ENCODE measurements around the gene PITRM1. TPM values are rescaled to one million over a fixed set of nuclear protein-coding genes. Genes with fewer than 3 reads are reported as not detected.

The PITRM1 gene
- total RNA-seq, 4 donors from 2014 or later = 78.6 to 102 (median 87.0) TPM

- Histone ChIP-seq H3K27me3 (no peaks in the 10 kb centered on the region), H3K36me3 (peaks cover 0 to 89% of the 10 kb centered on the region in 2 donors), H3K4me1 (peaks cover 0 to 19% (median 0%) of the 10 kb centered on the region in 3 donors), H3K27ac (peak overlapping the region in 3 of 4 donors; percentile 65 to 73 (median 70)), H3K4me3 (no peak overlapping the region), H3K9me3 (no peaks in the 10 kb centered on the region)
- peak; percentile 39 for ATAC-seq
- WGBS, 2 donors (ENCODE audit: low coverage in 1 of 2) = 13 to 25% methylated on average over 9 to 12 of the region's 20 CpGs
- TF ChIP-seq CTCF (IDR thresholded peaks at IDR 0.05) (no peak), POLR2A (IDR thresholded peaks at IDR 0.05) (no peak), POLR2AphosphoS5 (IDR thresholded peaks at IDR 0.05) (peak; percentile 64), EP300 (IDR thresholded peaks at IDR 0.05) (no peak)
These were observed 56.0 kb downstream of the PITRM1 start for GRCh38 chr10:3116508-3117100.

GRCh38 chr10:3115685-3116084, 56.9 kb downstream of the PITRM1 start:
- WGBS, 2 donors (ENCODE audit: low coverage in 1 of 2) = 79 to 93% methylated on average over 5 of the region's 8 CpGs
- H3K27ac ChIP-seq = peak overlapping the region in 3 of 4 donors; percentile 11 to 73 (median 65)
- no peaks in the 10 kb centered on the region for H3K9me3 ChIP-seq
- H3K36me3 ChIP-seq = peaks cover 0 to 86% of the 10 kb centered on the region in 2 donors
- TF ChIP-seq CTCF (IDR thresholded peaks at IDR 0.05) = no peak
- peaks cover 0 to 25% (median 0%) of the 10 kb centered on the region in 3 donors for H3K4me1 ChIP-seq
- no peak overlapping the region for H3K4me3 ChIP-seq
- no peaks in the 10 kb centered on the region for H3K27me3 ChIP-seq
- no peak for ATAC-seq

GRCh38 chr10:3113343-3113720, 59.2 kb downstream of the PITRM1 start:
- H3K27ac ChIP-seq = no peak overlapping the region
- TF ChIP-seq POLR2AphosphoS5 (IDR thresholded peaks at IDR 0.05) (no peak), POLR2A (IDR thresholded peaks at IDR 0.05) (no peak), CTCF (IDR thresholded peaks at IDR 0.05) (no peak), EP300 (IDR thresholded peaks at IDR 0.05) (no peak)
- 90% methylated on average over 4 of the region's 19 CpGs; no CpG with 5 or more reads in 1 of the 2 donors for WGBS, 2 donors (ENCODE audit: low coverage in 1 of 2)
- peaks cover 0 to 87% of the 10 kb centered on the region in 2 donors for H3K36me3 ChIP-seq
- no peak overlapping the region for H3K4me3 ChIP-seq
- H3K4me1 ChIP-seq = peaks cover 0 to 25% (median 0%) of the 10 kb centered on the region in 3 donors
- no peak for ATAC-seq
- no peaks in the 10 kb centered on the region for H3K9me3 ChIP-seq
- H3K27me3 ChIP-seq = no peaks in the 10 kb centered on the region

GRCh38 chr10:3111621-3112163, 60.9 kb downstream of the PITRM1 start:
- 47 to 72% methylated on average over 6 to 7 of the region's 15 CpGs for WGBS, 2 donors (ENCODE audit: low coverage in 1 of 2)
- Histone ChIP-seq H3K4me1 (peaks cover 0 to 28% (median 3%) of the 10 kb centered on the region in 3 donors), H3K27ac (peak overlapping the region in 1 of 4 donors; percentile 44), H3K36me3 (peaks cover 0 to 76% of the 10 kb centered on the region in 2 donors), H3K4me3 (no peak overlapping the region), H3K27me3 (no peaks in the 10 kb centered on the region), H3K9me3 (no peaks in the 10 kb centered on the region)
- ATAC-seq = peak; percentile 23
- no peak for TF ChIP-seq POLR2A (IDR thresholded peaks at IDR 0.05)
- no peak for TF ChIP-seq EP300 (IDR thresholded peaks at IDR 0.05)
- TF ChIP-seq POLR2AphosphoS5 (IDR thresholded peaks at IDR 0.05) = no peak
- no peak for TF ChIP-seq CTCF (IDR thresholded peaks at IDR 0.05)

All from gastroesophageal sphincter (tissue), 4 donors.